ENCODE measurements around the gene TTBK1.

- TF ChIP-seq MAX (IDR thresholded peaks at IDR 0.05) = no peak
- TF ChIP-seq CEBPB (IDR thresholded peaks at IDR 0.05) = no peak
- no peak for TF ChIP-seq RAD21 (IDR thresholded peaks at IDR 0.05; ENCODE audit: low read depth)
- TF ChIP-seq TAF1 (IDR thresholded peaks at IDR 0.05; ENCODE audit: low read depth) = no peak
- TF ChIP-seq REST (IDR thresholded peaks at IDR 0.05; ENCODE audit: low read depth) = no peak
These were observed 34.0 kb downstream of the TTBK1 start for GRCh38 chr6:43277306-43277642.

Data from Ishikawa (cell line).